Esophagus muscularis mucosa (tissue), 3 donors: ENCODE measurements around the gene ST6GALNAC6.

Experiments
- EP300 ChIP-seq: sonication (generic); formaldehyde crosslinking; IDR thresholded peaks from one replicate; pipeline ENCODE4 v1.6.1; 2017; ENCODE audit warnings: antibody characterized with exemption
- TF ChIP-seq, protein P1 (sequence below), 3 experiments: fragments of 200-600 bp in 2 of 3; fragments of 450-650 bp in 1 of 3; sonication (generic) in 2 of 3; IDR thresholded peaks; one replicate each; pipeline ENCODE4 v1.5.1; 2017 to 2019; ENCODE audit warnings: antibody characterized with exemption in 3 of 3, mild to moderate bottlenecking in 2 of 3, moderate library complexity in 1 of 3

DNA sequence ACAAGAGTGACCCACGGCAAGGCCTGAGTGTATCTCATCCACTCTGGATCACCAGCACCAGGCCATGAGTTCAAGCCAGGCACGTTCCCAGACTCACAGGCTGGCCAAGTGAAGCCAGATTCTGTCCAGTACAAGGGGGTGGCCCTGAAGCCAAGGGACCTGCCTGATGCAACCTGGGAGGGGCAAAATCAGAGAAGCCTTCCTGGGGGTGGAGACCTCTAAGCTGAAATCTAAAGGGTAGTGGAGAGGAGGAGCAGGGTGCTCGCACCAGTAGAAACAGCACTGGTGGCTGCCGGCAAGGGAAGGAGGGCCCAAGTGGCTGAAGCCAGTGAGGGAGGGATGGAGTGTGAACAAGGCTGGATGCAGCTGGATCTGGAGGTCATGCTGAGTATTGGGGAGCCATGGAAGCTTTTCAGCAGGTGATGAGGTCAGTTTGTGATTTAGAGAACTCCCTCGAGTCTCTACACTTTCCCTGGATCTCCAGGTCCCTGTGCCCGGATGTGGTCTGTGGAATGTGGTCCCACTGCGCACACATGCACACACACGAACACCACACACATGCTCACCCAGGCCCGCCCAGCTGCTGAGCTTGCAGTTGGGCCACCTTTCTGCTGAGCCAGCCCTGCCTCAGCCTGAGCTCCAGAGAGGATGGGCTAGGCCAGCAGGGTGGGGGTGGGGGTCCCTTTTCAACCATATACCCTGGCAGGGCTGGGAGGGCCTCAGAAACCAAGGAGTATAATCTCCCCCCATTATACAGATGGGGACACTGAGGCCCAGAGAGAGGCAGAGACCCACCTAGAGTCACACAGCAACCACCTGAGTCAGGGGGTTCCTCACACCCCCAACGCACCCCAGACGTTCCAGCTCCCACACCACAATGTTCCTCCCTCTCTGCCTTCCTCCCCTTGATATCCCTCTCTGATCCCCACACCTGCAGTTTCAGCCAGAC, 29.5 kb upstream of the ST6GALNAC6 start:
- TF ChIP-seq, protein P1, sequence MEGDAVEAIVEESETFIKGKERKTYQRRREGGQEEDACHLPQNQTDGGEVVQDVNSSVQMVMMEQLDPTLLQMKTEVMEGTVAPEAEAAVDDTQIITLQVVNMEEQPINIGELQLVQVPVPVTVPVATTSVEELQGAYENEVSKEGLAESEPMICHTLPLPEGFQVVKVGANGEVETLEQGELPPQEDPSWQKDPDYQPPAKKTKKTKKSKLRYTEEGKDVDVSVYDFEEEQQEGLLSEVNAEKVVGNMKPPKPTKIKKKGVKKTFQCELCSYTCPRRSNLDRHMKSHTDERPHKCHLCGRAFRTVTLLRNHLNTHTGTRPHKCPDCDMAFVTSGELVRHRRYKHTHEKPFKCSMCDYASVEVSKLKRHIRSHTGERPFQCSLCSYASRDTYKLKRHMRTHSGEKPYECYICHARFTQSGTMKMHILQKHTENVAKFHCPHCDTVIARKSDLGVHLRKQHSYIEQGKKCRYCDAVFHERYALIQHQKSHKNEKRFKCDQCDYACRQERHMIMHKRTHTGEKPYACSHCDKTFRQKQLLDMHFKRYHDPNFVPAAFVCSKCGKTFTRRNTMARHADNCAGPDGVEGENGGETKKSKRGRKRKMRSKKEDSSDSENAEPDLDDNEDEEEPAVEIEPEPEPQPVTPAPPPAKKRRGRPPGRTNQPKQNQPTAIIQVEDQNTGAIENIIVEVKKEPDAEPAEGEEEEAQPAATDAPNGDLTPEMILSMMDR (IDR thresholded peaks at IDR 0.05) = no peak
- TF ChIP-seq EP300 = no peak
